K562 (cell line): Measurements from ENCODE around the gene MMP15.

ENCODE experiments used
- CAMTA2 ChIP-seq: fragments of 250-450 bp; sonication (Bioruptor Pico); conservative IDR thresholded peaks from 2 replicates; pipeline ENCODE4 v1.5.1; 2022
- ZNF140 ChIP-seq: fragments of 250-450 bp; sonication (Bioruptor Pico); IDR thresholded peaks from 2 replicates; pipeline ENCODE4 v1.8.0; 2021; ENCODE audit warnings: moderate library complexity, mild to moderate bottlenecking, inconsistent platforms
- ZNF165 ChIP-seq: fragments of 250-450 bp; sonication (Bioruptor Pico); IDR thresholded peaks from 2 replicates; pipeline ENCODE4 v1.4.0; 2020; ENCODE audit warnings: borderline replicate concordance

DNA sequence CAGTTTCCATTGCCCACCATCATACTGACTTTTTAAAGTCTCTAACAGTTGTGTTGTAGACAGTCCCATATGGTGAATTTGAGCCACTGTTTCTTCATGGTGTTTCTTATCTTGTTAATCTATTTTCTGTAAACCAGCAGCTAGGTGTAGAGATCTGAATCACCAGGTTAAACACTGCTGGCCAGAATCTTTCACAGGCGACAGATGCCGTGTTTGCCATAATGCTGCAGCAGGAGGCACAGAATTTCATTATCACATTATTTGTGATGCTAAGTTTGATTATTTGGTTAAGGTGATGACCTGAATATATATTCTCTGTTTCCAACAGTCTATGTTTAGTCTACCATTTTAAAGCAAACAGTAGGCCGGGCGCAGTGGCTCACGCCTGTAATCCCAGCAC is 43.2 kb upstream of the MMP15 start:
- TF ChIP-seq CAMTA2 (CRISPR knock-in tag), result no peak
- TF ChIP-seq ZNF165, result no peak
- TF ChIP-seq ZNF140 (CRISPR knock-in tag), result no peak
